ENCODE data around the gene FILIP1L. TPM values are rescaled to one million over a fixed set of nuclear protein-coding genes. Genes with fewer than 3 reads are reported as not detected.
A peak's percentile ranks its signal among the peaks of the same experiment; 100 is the strongest.

Gene FILIP1L
- polyA plus RNA-seq, 2 donors, result 2.6 to 6.9 TPM

- no peak overlapping the region for H3K27ac ChIP-seq (ENCODE audit: low read depth in 2 of 2, low read length in 1 of 2)
- 54 to 68% methylated on average over 1 of the region's 1 CpG for WGBS, 2 donors
- H3K27me3 ChIP-seq (ENCODE audit: control insufficient read depth in 1 of 2, insufficient read depth in 2 of 2, low read length in 2 of 2), result no peaks in the 10 kb centered on the region
- peaks cover 0 to 4% of the 10 kb centered on the region in 2 donors for H3K36me3 ChIP-seq (ENCODE audit: control insufficient read depth in 2 of 2, insufficient read depth in 2 of 2, low read length in 1 of 2)
- H3K4me1 ChIP-seq (ENCODE audit: control insufficient read depth in 2 of 2, insufficient read depth in 2 of 2, low read length in 1 of 2), result peaks cover 0 to 2% of the 10 kb centered on the region in 2 donors
- H3K9me3 ChIP-seq (ENCODE audit: control insufficient read depth in 2 of 2, insufficient read depth in 1 of 2, low read depth in 1 of 2, low read length in 1 of 2), result no peaks in the 10 kb centered on the region
- H3K4me3 ChIP-seq (ENCODE audit: low read depth in 1 of 2, low read length in 2 of 2), result no peak overlapping the region
These were observed 257.0 kb downstream of the FILIP1L start for GRCh38 chr3:99857278-99857677.

GRCh38 chr3:99856437-99857220 is 257.7 kb downstream of the FILIP1L start:
- no peak overlapping the region for H3K27ac ChIP-seq (ENCODE audit: low read depth in 2 of 2, low read length in 1 of 2)
- 83 to 85% methylated on average over 3 of the region's 3 CpGs for WGBS, 2 donors
- peaks cover 0 to 2% of the 10 kb centered on the region in 2 donors for H3K4me1 ChIP-seq (ENCODE audit: control insufficient read depth in 2 of 2, insufficient read depth in 2 of 2, low read length in 1 of 2)
- no peak overlapping the region for H3K4me3 ChIP-seq (ENCODE audit: low read depth in 1 of 2, low read length in 2 of 2)
- no peaks in the 10 kb centered on the region for H3K27me3 ChIP-seq (ENCODE audit: control insufficient read depth in 1 of 2, insufficient read depth in 2 of 2, low read length in 2 of 2)
- peaks cover 0 to 4% of the 10 kb centered on the region in 2 donors for H3K36me3 ChIP-seq (ENCODE audit: control insufficient read depth in 2 of 2, insufficient read depth in 2 of 2, low read length in 1 of 2)
- no peaks in the 10 kb centered on the region for H3K9me3 ChIP-seq (ENCODE audit: control insufficient read depth in 2 of 2, insufficient read depth in 1 of 2, low read depth in 1 of 2, low read length in 1 of 2)

DNA sequence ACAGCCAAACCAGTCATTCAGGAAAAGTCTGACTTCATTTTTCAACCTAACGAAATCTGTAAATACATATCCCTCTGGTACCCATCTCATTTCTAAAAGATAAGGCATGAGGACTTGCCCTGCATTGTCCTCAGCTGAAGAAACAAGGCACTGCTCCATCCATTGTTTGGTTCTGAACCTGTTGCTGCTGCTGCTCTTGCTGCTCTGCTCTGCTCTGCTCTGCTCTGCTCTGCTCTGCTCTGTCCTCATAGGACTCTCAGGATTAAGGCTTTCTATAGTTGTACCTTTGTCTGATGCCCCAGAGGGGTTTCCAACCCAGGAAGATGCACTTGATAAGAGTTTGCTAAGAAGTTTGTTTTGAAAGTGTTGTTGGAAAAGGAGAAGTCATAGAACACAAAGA is 258.4 kb downstream of the FILIP1L start:
- H3K9me3 ChIP-seq (ENCODE audit: control insufficient read depth in 2 of 2, insufficient read depth in 1 of 2, low read depth in 1 of 2, low read length in 1 of 2), result no peaks in the 10 kb centered on the region
- H3K4me3 ChIP-seq (ENCODE audit: low read depth in 1 of 2, low read length in 2 of 2), result no peak overlapping the region
- H3K27me3 ChIP-seq (ENCODE audit: control insufficient read depth in 1 of 2, insufficient read depth in 2 of 2, low read length in 2 of 2), result no peaks in the 10 kb centered on the region
- H3K36me3 ChIP-seq (ENCODE audit: control insufficient read depth in 2 of 2, insufficient read depth in 2 of 2, low read length in 1 of 2), result peaks cover 0 to 4% of the 10 kb centered on the region in 2 donors
- H3K27ac ChIP-seq (ENCODE audit: low read depth in 2 of 2, low read length in 1 of 2), result no peak overlapping the region
- H3K4me1 ChIP-seq (ENCODE audit: control insufficient read depth in 2 of 2, insufficient read depth in 2 of 2, low read length in 1 of 2), result no peaks in the 10 kb centered on the region
- 77 to 86% methylated on average over 1 of the region's 1 CpG for whole genome bisulfite sequencing, 2 donors

DNA sequence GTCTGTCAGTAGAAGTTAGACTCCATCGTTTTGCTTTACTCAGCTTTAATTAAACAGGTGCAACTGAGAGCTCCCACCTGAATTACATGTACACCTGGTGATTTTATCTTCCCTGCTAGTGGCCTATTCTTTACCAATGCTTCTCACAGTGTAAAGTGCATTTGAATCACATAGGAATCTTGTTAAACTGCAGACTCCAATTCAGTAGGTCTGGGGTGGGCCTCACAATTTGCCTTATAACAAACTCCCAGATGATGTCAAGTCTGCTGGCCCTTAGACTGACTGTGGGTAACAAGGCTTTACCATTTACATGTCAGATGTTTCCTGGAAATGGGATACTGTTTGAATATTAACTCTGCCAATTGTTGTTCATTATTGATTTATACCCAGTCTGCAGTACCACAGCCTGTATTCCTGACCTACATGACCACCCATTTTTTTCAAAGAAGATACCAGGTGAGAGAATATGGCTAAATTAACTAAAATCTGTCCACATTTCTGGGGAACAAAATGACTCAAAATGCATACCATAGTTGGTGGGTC is 259.5 kb downstream of the FILIP1L start:
- no peaks in the 10 kb centered on the region for H3K27me3 ChIP-seq (ENCODE audit: control insufficient read depth in 1 of 2, insufficient read depth in 2 of 2, low read length in 2 of 2)
- no peak overlapping the region for H3K27ac ChIP-seq (ENCODE audit: low read depth in 2 of 2, low read length in 1 of 2)
- no peaks in the 10 kb centered on the region for H3K4me1 ChIP-seq (ENCODE audit: control insufficient read depth in 2 of 2, insufficient read depth in 2 of 2, low read length in 1 of 2)
- H3K4me3 ChIP-seq (ENCODE audit: low read depth in 1 of 2, low read length in 2 of 2), result no peak overlapping the region
- WGBS, 2 donors, result 56 to 81% methylated on average over 1 of the region's 1 CpG
- peaks cover 0 to 4% of the 10 kb centered on the region in 2 donors for H3K36me3 ChIP-seq (ENCODE audit: control insufficient read depth in 2 of 2, insufficient read depth in 2 of 2, low read length in 1 of 2)
- no peaks in the 10 kb centered on the region for H3K9me3 ChIP-seq (ENCODE audit: control insufficient read depth in 2 of 2, insufficient read depth in 1 of 2, low read depth in 1 of 2, low read length in 1 of 2)

DNA sequence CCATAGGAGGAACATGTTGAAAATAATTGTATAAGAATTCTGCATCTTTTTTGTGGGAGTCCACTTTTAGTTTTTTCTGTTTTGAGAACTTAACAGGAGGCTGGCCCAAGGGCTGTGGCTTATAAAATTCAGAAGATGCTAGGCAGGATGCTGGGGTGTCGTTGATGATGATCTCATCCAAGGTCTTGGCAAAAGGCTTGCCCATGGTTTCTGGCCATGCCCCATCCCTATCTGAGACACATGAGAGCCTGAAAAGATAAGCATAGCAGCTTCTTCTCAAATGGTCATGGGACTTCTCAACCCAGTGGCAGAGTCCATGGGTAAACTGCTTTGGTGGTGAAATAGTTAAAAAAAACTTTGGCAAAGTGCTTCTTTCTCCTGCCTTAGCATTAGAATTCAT is 261.4 kb downstream of the FILIP1L start:
- no peak overlapping the region for H3K27ac ChIP-seq (ENCODE audit: low read depth in 2 of 2, low read length in 1 of 2)
- H3K4me3 ChIP-seq (ENCODE audit: low read depth in 1 of 2, low read length in 2 of 2), result no peak overlapping the region
- WGBS, 2 donors, result 66 to 83% methylated on average over 1 of the region's 1 CpG
- peaks cover 0 to 4% of the 10 kb centered on the region in 2 donors for H3K4me1 ChIP-seq (ENCODE audit: control insufficient read depth in 2 of 2, insufficient read depth in 2 of 2, low read length in 1 of 2)
- peaks cover 0 to 4% of the 10 kb centered on the region in 2 donors for H3K36me3 ChIP-seq (ENCODE audit: control insufficient read depth in 2 of 2, insufficient read depth in 2 of 2, low read length in 1 of 2)
- no peaks in the 10 kb centered on the region for H3K9me3 ChIP-seq (ENCODE audit: control insufficient read depth in 2 of 2, insufficient read depth in 1 of 2, low read depth in 1 of 2, low read length in 1 of 2)
- no peaks in the 10 kb centered on the region for H3K27me3 ChIP-seq (ENCODE audit: control insufficient read depth in 1 of 2, insufficient read depth in 2 of 2, low read length in 2 of 2)

- 84 to 88% methylated on average over 1 of the region's 1 CpG for WGBS, 2 donors
- H3K36me3 ChIP-seq (ENCODE audit: control insufficient read depth in 2 of 2, insufficient read depth in 2 of 2, low read length in 1 of 2), result peaks cover 0 to 4% of the 10 kb centered on the region in 2 donors
- H3K4me1 ChIP-seq (ENCODE audit: control insufficient read depth in 2 of 2, insufficient read depth in 2 of 2, low read length in 1 of 2), result peaks cover 0 to 4% of the 10 kb centered on the region in 2 donors
- no peak overlapping the region for H3K4me3 ChIP-seq (ENCODE audit: low read depth in 1 of 2, low read length in 2 of 2)
- H3K27ac ChIP-seq (ENCODE audit: low read depth in 2 of 2, low read length in 1 of 2), result no peak overlapping the region
- H3K9me3 ChIP-seq (ENCODE audit: control insufficient read depth in 2 of 2, insufficient read depth in 1 of 2, low read depth in 1 of 2, low read length in 1 of 2), result no peaks in the 10 kb centered on the region
- no peaks in the 10 kb centered on the region for H3K27me3 ChIP-seq (ENCODE audit: control insufficient read depth in 1 of 2, insufficient read depth in 2 of 2, low read length in 2 of 2)
These were observed 262.3 kb downstream of the FILIP1L start for GRCh38 chr3:99851955-99852354.

- Histone ChIP-seq H3K27ac (ENCODE audit: low read depth in 2 of 2, low read length in 1 of 2) (no peak overlapping the region), H3K27me3 (ENCODE audit: control insufficient read depth in 1 of 2, insufficient read depth in 2 of 2, low read length in 2 of 2) (no peaks in the 10 kb centered on the region), H3K9me3 (ENCODE audit: control insufficient read depth in 2 of 2, insufficient read depth in 1 of 2, low read depth in 1 of 2, low read length in 1 of 2) (no peaks in the 10 kb centered on the region), H3K4me1 (ENCODE audit: control insufficient read depth in 2 of 2, insufficient read depth in 2 of 2, low read length in 1 of 2) (peaks cover 0 to 4% of the 10 kb centered on the region in 2 donors), H3K36me3 (ENCODE audit: control insufficient read depth in 2 of 2, insufficient read depth in 2 of 2, low read length in 1 of 2) (peaks cover 0 to 4% of the 10 kb centered on the region in 2 donors), H3K4me3 (ENCODE audit: low read depth in 1 of 2, low read length in 2 of 2) (no peak overlapping the region)
- 88% methylated on average over 6 of the region's 6 CpGs for WGBS, 2 donors
These were observed 263.7 kb downstream of the FILIP1L start for GRCh38 chr3:99850608-99851007.

DNA sequence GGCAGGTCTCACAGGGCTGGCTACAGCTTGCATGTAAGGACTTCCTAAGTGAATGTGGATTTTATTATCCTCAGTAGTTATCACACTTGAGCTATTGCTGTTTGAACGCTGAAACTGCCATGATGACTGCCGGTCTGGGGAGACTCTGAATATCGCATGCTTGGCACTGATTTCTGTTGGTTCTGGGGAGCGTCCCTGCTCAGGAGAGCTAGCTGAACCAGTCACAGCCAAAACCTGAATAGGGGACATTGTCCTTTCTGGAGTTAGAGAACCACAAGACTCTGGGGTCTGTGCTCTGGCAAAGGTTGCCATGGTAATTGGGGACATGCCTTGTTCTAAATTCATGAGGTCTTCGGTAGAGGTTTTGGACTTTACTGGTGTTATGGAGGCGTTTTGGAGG is 265.9 kb downstream of the FILIP1L start:
- H3K36me3 ChIP-seq (ENCODE audit: control insufficient read depth in 2 of 2, insufficient read depth in 2 of 2, low read length in 1 of 2), result no peaks in the 10 kb centered on the region
- H3K9me3 ChIP-seq (ENCODE audit: control insufficient read depth in 2 of 2, insufficient read depth in 1 of 2, low read depth in 1 of 2, low read length in 1 of 2), result no peaks in the 10 kb centered on the region
- H3K27ac ChIP-seq (ENCODE audit: low read depth in 2 of 2, low read length in 1 of 2), result no peak overlapping the region
- no peaks in the 10 kb centered on the region for H3K27me3 ChIP-seq (ENCODE audit: control insufficient read depth in 1 of 2, insufficient read depth in 2 of 2, low read length in 2 of 2)
- WGBS, 2 donors, result 85 to 93% methylated on average over 6 of the region's 6 CpGs
- H3K4me1 ChIP-seq (ENCODE audit: control insufficient read depth in 2 of 2, insufficient read depth in 2 of 2, low read length in 1 of 2), result peaks cover 0 to 4% of the 10 kb centered on the region in 2 donors
- H3K4me3 ChIP-seq (ENCODE audit: low read depth in 1 of 2, low read length in 2 of 2), result no peak overlapping the region

DNA sequence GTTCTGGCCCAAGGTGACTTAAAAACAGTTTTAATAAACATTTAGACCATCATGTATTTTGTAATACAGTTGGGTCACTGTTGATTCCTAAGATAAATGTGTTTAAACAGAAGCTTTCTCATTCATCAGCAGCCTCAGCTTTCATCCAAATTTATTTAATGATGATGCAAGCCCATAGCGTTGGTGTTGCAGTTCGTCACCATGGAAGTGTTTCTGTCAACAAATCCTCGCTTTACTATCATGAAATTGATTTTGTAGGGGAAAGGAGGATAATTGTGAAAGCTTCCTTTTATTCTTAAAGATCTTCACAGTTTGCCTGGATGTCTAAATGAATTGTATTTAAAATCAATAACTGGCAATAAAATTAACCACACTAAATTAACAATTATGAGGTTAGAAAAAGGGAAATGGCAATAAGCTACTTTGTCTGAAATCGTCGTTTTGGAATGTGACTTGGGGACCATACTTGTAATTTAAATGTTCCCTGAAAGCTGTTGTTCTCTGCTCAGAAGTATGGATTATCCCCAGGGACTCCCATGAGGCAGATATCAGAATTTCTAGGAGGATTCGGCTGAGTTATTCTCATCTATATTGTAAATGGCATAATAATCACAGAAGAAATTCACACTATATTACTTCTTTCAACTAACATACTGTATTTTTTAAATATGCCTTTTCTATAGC is 267.7 kb downstream of the FILIP1L start:
- peak overlapping the region in 1 of 2 donors; percentile 33 for H3K27ac ChIP-seq (ENCODE audit: low read depth in 2 of 2, low read length in 1 of 2)
- H3K4me1 ChIP-seq (ENCODE audit: control insufficient read depth in 2 of 2, insufficient read depth in 2 of 2, low read length in 1 of 2), result peaks cover 0 to 4% of the 10 kb centered on the region in 2 donors
- 30 to 40% methylated on average over 6 of the region's 6 CpGs for WGBS, 2 donors
- H3K9me3 ChIP-seq (ENCODE audit: control insufficient read depth in 2 of 2, insufficient read depth in 1 of 2, low read depth in 1 of 2, low read length in 1 of 2), result no peaks in the 10 kb centered on the region
- no peaks in the 10 kb centered on the region for H3K27me3 ChIP-seq (ENCODE audit: control insufficient read depth in 1 of 2, insufficient read depth in 2 of 2, low read length in 2 of 2)
- H3K4me3 ChIP-seq (ENCODE audit: low read depth in 1 of 2, low read length in 2 of 2), result no peak overlapping the region
- no peaks in the 10 kb centered on the region for H3K36me3 ChIP-seq (ENCODE audit: control insufficient read depth in 2 of 2, insufficient read depth in 2 of 2, low read length in 1 of 2)

All from esophagus (tissue), 2 donors.